Gastroesophageal sphincter (tissue), 4 donors: ENCODE measurements around the gene BST1. TPM values are rescaled to one million over a fixed set of nuclear protein-coding genes. Genes with fewer than 3 reads are reported as not detected.

ENCODE experiments used
- ATAC-seq: fragments of 150-250 bp; one replicate; pipeline ENCODE4 v1.9.1; 2016; ENCODE audit warnings: mild to moderate bottlenecking, moderate library complexity
- H3K27ac ChIP-seq, 4 donors: fragments of 200-600 bp; sonication (generic) in 3 of 4; 1 replicate in 3 of 4; 2 replicates in 1 of 4; pipeline ENCODE4 v1.5.1; 2016 to 2019
- H3K27me3 ChIP-seq: fragments of 200-600 bp; sonication (generic); one replicate; pipeline ENCODE4 v1.5.1; 2019
- H3K36me3 ChIP-seq, 2 donors: fragments of 200-600 bp; sonication (generic); one replicate each; pipeline ENCODE4 v1.5.1; 2019; ENCODE audit warnings: control low read depth in 1 of 2
- H3K4me1 ChIP-seq, 3 donors: fragments of 200-600 bp; sonication (generic); 1 replicate in 2 of 3; 2 replicates in 1 of 3; pipeline ENCODE4 v1.5.1; 2016 to 2019; ENCODE audit warnings: control low read depth in 2 of 3
- H3K4me3 ChIP-seq, 2 donors: fragments of 200-600 bp; sonication (generic); one replicate each; pipeline ENCODE4 v1.5.1; 2019; ENCODE audit warnings: mild to moderate bottlenecking in 1 of 2, moderate library complexity in 1 of 2
- H3K9me3 ChIP-seq, 3 donors: fragments of 200-600 bp; sonication (generic); one replicate each; pipeline ENCODE4 v1.5.1; 2017 to 2019; ENCODE audit warnings: control low read depth in 2 of 3
- CTCF ChIP-seq, 4 experiments: fragments of 200-600 bp in 2 of 4; fragments of 450-650 bp in 2 of 4; sonication (generic) in 1 of 4; IDR thresholded peaks; one replicate each; pipeline ENCODE4 v1.5.1; 2017 to 2019; ENCODE audit warnings: antibody characterized with exemption in 4 of 4, mild to moderate bottlenecking in 2 of 4, moderate library complexity in 2 of 4
- EP300 ChIP-seq: sonication (generic); formaldehyde crosslinking; IDR thresholded peaks from one replicate; pipeline ENCODE4 v1.6.1; 2017; ENCODE audit warnings: antibody characterized with exemption, mild to moderate bottlenecking
- POLR2A ChIP-seq, 2 donors: fragments of 450-650 bp; IDR thresholded peaks; one replicate each; pipeline ENCODE4 v1.6.1; 2017; ENCODE audit warnings: antibody characterized with exemption in 2 of 2, mild to moderate bottlenecking in 2 of 2, moderate library complexity in 1 of 2
- POLR2AphosphoS5 ChIP-seq: sonication (generic); formaldehyde crosslinking; IDR thresholded peaks from one replicate; pipeline ENCODE4 v1.6.1; 2017; ENCODE audit warnings: antibody characterized with exemption
- WGBS, 2 donors: methylation state at CpG; one replicate each; pipeline ENCODE4 v1.1.5; 2018; ENCODE audit warnings: low coverage in 1 of 2; 5-methylcytosine and 5-hydroxymethylcytosine counted together
- total RNA-seq, 4 donors: library from RNA; depleted of rRNA; stranded (reverse); fragments of >200 nt; gene quantifications; one replicate each; pipeline ENCODE4 v1.1.0, GENCODE V29; 2016

Gene BST1
- total RNA-seq, 4 donors from 2014 or later = 0.62 to 9.3 (median 3.3) TPM

- H3K4me3 ChIP-seq = no peak overlapping the region
- ATAC-seq = no peak
- no peaks in the 10 kb centered on the region for H3K9me3 ChIP-seq
- H3K27me3 ChIP-seq = no peaks in the 10 kb centered on the region
- 57 to 69% methylated on average over 5 of the region's 5 CpGs for WGBS, 2 donors
- no peak overlapping the region for H3K27ac ChIP-seq
- peaks cover 0 to 44% of the 10 kb centered on the region in 2 donors for H3K36me3 ChIP-seq
- no peak for TF ChIP-seq POLR2A (IDR thresholded peaks at IDR 0.05)
- TF ChIP-seq CTCF (IDR thresholded peaks at IDR 0.05) = no peak
- TF ChIP-seq POLR2AphosphoS5 = no peak
- TF ChIP-seq EP300 = no peak
- peaks cover 2 to 17% (median 4%) of the 10 kb centered on the region in 3 donors for H3K4me1 ChIP-seq
Observed at GRCh38 chr4:15688051-15688450, 14.8 kb upstream of the BST1 start.

DNA sequence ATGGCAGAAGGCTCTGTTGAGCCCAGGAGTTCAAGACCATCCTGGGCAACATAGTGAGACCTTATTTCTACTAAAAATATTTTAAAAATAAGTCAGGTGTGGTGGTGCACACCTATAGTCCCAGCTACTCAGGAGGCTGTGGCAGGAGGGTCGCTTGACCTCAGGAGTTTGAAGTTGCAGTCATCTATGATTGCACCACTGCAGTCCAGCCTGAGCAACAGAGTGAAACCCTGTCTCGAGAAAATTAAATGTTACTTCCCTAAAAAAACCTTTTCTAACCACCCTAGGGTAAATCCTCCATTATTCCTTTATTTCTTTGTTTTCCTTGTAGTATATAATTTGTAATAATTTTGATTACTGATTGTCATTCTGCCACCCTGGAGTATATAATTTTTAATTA is 13.3 kb upstream of the BST1 start:
- H3K4me1 ChIP-seq = peaks cover 0 to 4% (median 2%) of the 10 kb centered on the region in 3 donors
- peaks cover 0 to 42% of the 10 kb centered on the region in 2 donors for H3K36me3 ChIP-seq
- no peak for TF ChIP-seq POLR2A (IDR thresholded peaks at IDR 0.05)
- TF ChIP-seq POLR2AphosphoS5 = no peak
- TF ChIP-seq CTCF (IDR thresholded peaks at IDR 0.05) = no peak
- no peak for TF ChIP-seq EP300
- H3K27ac ChIP-seq = peak overlapping the region in 1 of 4 donors; percentile 14
- 89 to 92% methylated on average over 2 of the region's 2 CpGs for WGBS, 2 donors
- H3K27me3 ChIP-seq = no peaks in the 10 kb centered on the region
- H3K4me3 ChIP-seq = no peak overlapping the region
- no peak for ATAC-seq
- no peaks in the 10 kb centered on the region for H3K9me3 ChIP-seq

DNA sequence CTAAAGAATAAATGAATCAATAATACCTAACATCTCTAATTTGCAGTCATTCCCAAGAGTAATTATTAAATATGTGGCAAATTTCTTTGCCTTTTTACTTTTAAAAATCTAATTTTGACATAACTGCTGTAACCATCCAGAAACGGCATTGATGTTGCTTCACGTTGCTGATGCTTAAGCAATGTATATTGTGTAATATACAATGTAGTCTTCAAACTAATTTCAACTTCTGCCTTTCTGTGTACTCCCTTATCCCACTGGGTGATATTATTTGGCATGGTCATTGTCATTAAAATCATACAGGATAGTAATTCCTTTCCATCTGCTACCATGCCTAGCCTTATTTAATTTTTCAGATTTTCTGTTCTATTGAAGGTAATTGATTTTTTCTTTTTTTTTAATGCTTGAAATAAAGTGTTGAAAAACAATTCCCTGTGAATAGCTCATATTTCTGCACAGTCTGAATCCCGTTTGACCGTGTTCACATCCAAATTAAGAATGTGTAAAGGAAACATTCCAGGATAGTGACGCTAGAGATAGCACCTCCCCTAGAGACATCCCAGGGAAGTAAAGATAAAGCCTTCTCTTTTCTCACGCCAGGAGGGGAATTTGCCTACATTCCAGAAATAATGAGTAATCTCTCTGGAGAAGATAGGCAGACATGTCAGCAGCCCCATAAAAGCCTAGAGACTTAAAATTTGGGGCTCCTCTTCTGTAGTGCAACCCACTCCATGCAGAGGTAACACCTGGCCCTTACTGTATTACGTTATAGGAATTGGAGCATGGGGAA is 12.7 kb upstream of the BST1 start:
- H3K4me1 ChIP-seq = peaks cover 0 to 4% (median 0%) of the 10 kb centered on the region in 3 donors
- TF ChIP-seq EP300 (no peak), CTCF (IDR thresholded peaks at IDR 0.05) (no peak)
- H3K9me3 ChIP-seq = no peaks in the 10 kb centered on the region
- WGBS, 2 donors = 45 to 51% methylated on average over 4 to 7 of the region's 7 CpGs
- H3K27me3 ChIP-seq = no peaks in the 10 kb centered on the region
- no peak overlapping the region for H3K4me3 ChIP-seq
- H3K27ac ChIP-seq = peak overlapping the region in 1 of 4 donors; percentile 14
- ATAC-seq = peak; percentile 51
- peaks cover 0 to 35% of the 10 kb centered on the region in 2 donors for H3K36me3 ChIP-seq

- ATAC-seq = no peak
- TF ChIP-seq POLR2A (IDR thresholded peaks at IDR 0.05) (no peak), CTCF (IDR thresholded peaks at IDR 0.05) (no peak), EP300 (no peak), POLR2AphosphoS5 (no peak)
- peaks cover 0 to 28% of the 10 kb centered on the region in 2 donors for H3K36me3 ChIP-seq
- H3K27me3 ChIP-seq = no peaks in the 10 kb centered on the region
- 51 to 69% methylated on average over 3 of the region's 3 CpGs for WGBS, 2 donors
- peaks cover 0 to 4% (median 0%) of the 10 kb centered on the region in 3 donors for H3K4me1 ChIP-seq
- no peaks in the 10 kb centered on the region for H3K9me3 ChIP-seq
- H3K4me3 ChIP-seq = no peak overlapping the region
- H3K27ac ChIP-seq = peak overlapping the region in 2 of 4 donors; percentile 37 to 38
Observed at GRCh38 chr4:15691346-15692135, 11.3 kb upstream of the BST1 start.
